Astrocyte (in vitro differentiated cells and primary cell): ENCODE results near the gene PATJ. TPM values are rescaled to one million over a fixed set of nuclear protein-coding genes. Genes with fewer than 3 reads are reported as not detected.

Source experiments
- DNase-seq: peaks from one replicate; pipeline ENCODE4 v3.0.0-alpha.2; 2010; ENCODE audit warnings: low read depth
- FAIRE-seq: peaks from 2 replicates; lab custom pipeline; 2011; peaks lifted over from hg19 to GRCh38; lab: Jason Lieb, UNC
- H2AFZ ChIP-seq: 2 replicates; pipeline ENCODE4 v1.6.0; 2012; ENCODE audit warnings: low read depth, low read length, inconsistent platforms
- H3K27ac ChIP-seq: 2 replicates; pipeline ENCODE4 v1.5.1; 2011; ENCODE audit warnings: low read depth, low read length, inconsistent platforms
- H3K27me3 ChIP-seq: 2 replicates; pipeline ENCODE4 v1.6.0; 2011; ENCODE audit warnings: low read length, inconsistent platforms; ENCODE audit not compliant: insufficient read depth
- H3K36me3 ChIP-seq: 2 replicates; pipeline ENCODE4 v1.5.1; 2011; ENCODE audit warnings: low read length, inconsistent platforms; ENCODE audit not compliant: insufficient read depth
- H3K4me1 ChIP-seq: 2 replicates; pipeline ENCODE4 v1.5.1; 2011; ENCODE audit warnings: low read length, inconsistent platforms; ENCODE audit not compliant: insufficient read depth
- H3K4me2 ChIP-seq: 2 replicates; pipeline ENCODE4 v1.6.0; 2012; ENCODE audit warnings: low read length, inconsistent platforms
- H3K4me3 ChIP-seq: 2 replicates; pipeline ENCODE4 v1.5.1; 2011; ENCODE audit warnings: low read depth, mild to moderate bottlenecking, low read length, inconsistent platforms; ENCODE audit not compliant: insufficient read depth
- H3K79me2 ChIP-seq: 2 replicates; pipeline ENCODE4 v1.6.0; 2012; ENCODE audit warnings: mild to moderate bottlenecking, low read length, inconsistent platforms; ENCODE audit not compliant: insufficient read depth
- H3K9ac ChIP-seq: 2 replicates; pipeline ENCODE4 v1.6.0; 2012; ENCODE audit warnings: mild to moderate bottlenecking, low read length, inconsistent platforms
- H3K9me3 ChIP-seq: 2 replicates; pipeline ENCODE4 v1.5.1; 2012; ENCODE audit warnings: low read depth, mild to moderate bottlenecking, low read length, inconsistent platforms; ENCODE audit not compliant: insufficient read depth
- H4K20me1 ChIP-seq: 2 replicates; pipeline ENCODE4 v1.6.0; 2012; ENCODE audit warnings: low read length, inconsistent platforms; ENCODE audit not compliant: insufficient read depth
- H3K27ac Mint-ChIP-seq: one replicate; pipeline ENCODE4 v1.8.0; 2021; ENCODE audit warnings: mild to moderate bottlenecking, mixed read lengths; ENCODE audit not compliant: unreplicated experiment
- H3K27me3 Mint-ChIP-seq: one replicate; pipeline ENCODE4 v1.8.0; 2021; ENCODE audit warnings: low read depth, mixed read lengths; ENCODE audit not compliant: unreplicated experiment
- H3K36me3 Mint-ChIP-seq: one replicate; pipeline ENCODE4 v1.8.0; 2021; ENCODE audit warnings: low read depth, mixed read lengths; ENCODE audit not compliant: unreplicated experiment
- H3K4me1 Mint-ChIP-seq: one replicate; pipeline ENCODE4 v1.8.0; 2021; ENCODE audit warnings: low read depth, mixed read lengths; ENCODE audit not compliant: unreplicated experiment
- H3K4me3 Mint-ChIP-seq: one replicate; pipeline ENCODE4 v1.8.0; 2021; ENCODE audit warnings: mild to moderate bottlenecking, moderate library complexity, mixed read lengths; ENCODE audit not compliant: unreplicated experiment
- H3K9me3 Mint-ChIP-seq: one replicate; pipeline ENCODE4 v1.8.0; 2021; ENCODE audit warnings: mild to moderate bottlenecking, mixed read lengths; ENCODE audit not compliant: unreplicated experiment
- CTCF ChIP-seq: IDR thresholded peaks from 2 replicates; pipeline ENCODE4 v1.5.1; 2011; ENCODE audit warnings: low read depth, mild to moderate bottlenecking, inconsistent platforms, low read length, moderate library complexity; ENCODE audit not compliant: insufficient read depth
- EZH2 ChIP-seq: IDR thresholded peaks from 2 replicates; pipeline ENCODE4 v1.6.1; 2012; ENCODE audit warnings: mild to moderate bottlenecking, low read length, inconsistent platforms; ENCODE audit not compliant: insufficient read depth
- total RNA-seq: library from RNA; stranded (reverse); gene quantifications from 2 replicates; pipeline ENCODE4 v1.2.1, GENCODE V29; 2021

PATJ gene
- total RNA-seq, 1 donor from 2014 or later = 11.0 TPM

GRCh38 chr1:61749574-61749973 is 7.3 kb downstream of the PATJ start:
- no peaks in the 10 kb centered on the region for H3K9me3 Mint-ChIP-seq
- H3K4me3 Mint-ChIP-seq = no peak overlapping the region
- no peaks in the 10 kb centered on the region for H3K9me3 ChIP-seq
- DNase-seq (no peak), FAIRE-seq (no peak)
- H3K4me1 ChIP-seq = no peaks in the 10 kb centered on the region
- no peaks in the 10 kb centered on the region for H3K36me3 ChIP-seq
- no peaks in the 10 kb centered on the region for H3K27me3 ChIP-seq
- no peak overlapping the region for H3K4me3 ChIP-seq
- H3K27ac Mint-ChIP-seq = no peak overlapping the region
- H3K27ac ChIP-seq = no peak overlapping the region
- no peaks in the 10 kb centered on the region for H3K36me3 Mint-ChIP-seq
- H4K20me1 ChIP-seq = no peaks in the 10 kb centered on the region
- no peak overlapping the region for H3K4me2 ChIP-seq
- H3K27me3 Mint-ChIP-seq = no peaks in the 10 kb centered on the region
- H3K4me1 Mint-ChIP-seq = peaks cover 7% of the 10 kb centered on the region
- no peak for TF ChIP-seq EZH2
- no peak for TF ChIP-seq CTCF
- no peak overlapping the region for H2AFZ ChIP-seq
- H3K79me2 ChIP-seq = no peaks in the 10 kb centered on the region
- no peak overlapping the region for H3K9ac ChIP-seq

GRCh38 chr1:61752921-61753389 is 10.7 kb downstream of the PATJ start:
- Histone ChIP-seq H3K4me2 (no peak overlapping the region), H3K4me3 (no peak overlapping the region), H3K27ac (no peak overlapping the region), H3K79me2 (no peaks in the 10 kb centered on the region), H3K4me1 (no peaks in the 10 kb centered on the region), H3K36me3 (no peaks in the 10 kb centered on the region), H4K20me1 (no peaks in the 10 kb centered on the region), H3K9me3 (no peaks in the 10 kb centered on the region), H3K27me3 (no peaks in the 10 kb centered on the region), H2AFZ (no peak overlapping the region), H3K9ac (no peak overlapping the region)
- DNase-seq = no peak
- Mint-ChIP-seq H3K27me3 (no peaks in the 10 kb centered on the region), H3K27ac (no peak overlapping the region), H3K4me1 (peaks cover 3% of the 10 kb centered on the region), H3K9me3 (no peaks in the 10 kb centered on the region), H3K4me3 (no peak overlapping the region), H3K36me3 (no peaks in the 10 kb centered on the region)
- no peak for FAIRE-seq
- TF ChIP-seq EZH2 (no peak), CTCF (no peak)

- no peaks in the 10 kb centered on the region for H3K36me3 Mint-ChIP-seq
- no peak for FAIRE-seq
Measured at GRCh38 chr1:61753998-61754508, 11.8 kb downstream of the PATJ start.

More at GRCh38 chr1:61753998-61754508, 11.8 kb downstream of the PATJ start:
- Histone ChIP-seq H3K27ac (no peak overlapping the region), H3K27me3 (no peaks in the 10 kb centered on the region), H3K36me3 (no peaks in the 10 kb centered on the region), H3K9me3 (no peaks in the 10 kb centered on the region), H3K4me2 (no peak overlapping the region), H3K4me1 (no peaks in the 10 kb centered on the region), H3K79me2 (no peaks in the 10 kb centered on the region), H4K20me1 (no peaks in the 10 kb centered on the region), H2AFZ (no peak overlapping the region), H3K4me3 (no peak overlapping the region), H3K9ac (no peak overlapping the region)
- Mint-ChIP-seq H3K4me3 (no peak overlapping the region), H3K27ac (no peak overlapping the region), H3K27me3 (no peaks in the 10 kb centered on the region), H3K4me1 (peaks cover 10% of the 10 kb centered on the region), H3K9me3 (no peaks in the 10 kb centered on the region)
- TF ChIP-seq CTCF = no peak
- no peak for TF ChIP-seq EZH2
- DNase-seq = no peak
